A172 (cell line): ENCODE measurements around the gene NEK4. TPM values are rescaled to one million over a fixed set of nuclear protein-coding genes. Genes with fewer than 3 reads are reported as not detected.
A peak's percentile ranks its signal among the peaks of the same experiment; 100 is the strongest.

ENCODE experiments used
- DNase-seq: peaks from one replicate; pipeline ENCODE4 v3.0.0-alpha.2; 2015; ENCODE audit warnings: low spot score
- total RNA-seq: library from RNA; depleted of rRNA; stranded (reverse); fragments of >200 nt; shearing (Covaris generic); gene quantifications from 2 replicates; pipeline ENCODE4 v1.2.3, GENCODE V29; 2014; rRNA removed

The NEK4 gene
- total RNA-seq, 1 experiment from 2014 or later: 24.7 TPM

- peak; percentile 98 for DNase-seq
Observed at GRCh38 chr3:52670621-52671521, 99.9 kb downstream of the NEK4 start.

- no peak for DNase-seq
Observed at GRCh38 chr3:52663098-52663497, 107.6 kb downstream of the NEK4 start.

- DNase-seq: no peak
Observed at GRCh38 chr3:52660046-52660445, 110.7 kb downstream of the NEK4 start.

Other genes with a start within 250 kb of the NEK4 start
- gene NT5DC2, start 237.1 kb downstream of the NEK4 start, total RNA-seq: 65.6 and 92.3 TPM in 2 replicates
- gene UQCC5, start 234.3 kb downstream of the NEK4 start, total RNA-seq: 17.1 and 47.0 TPM in 2 replicates
- 47.6 and 53.4 TPM in 2 replicates for gene PBRM1, start 85.0 kb downstream of the NEK4 start, total RNA-seq
- 120 and 188 TPM in 2 replicates for gene GNL3, start 84.9 kb downstream of the NEK4 start, total RNA-seq
- 74.6 and 100 TPM in 2 replicates for gene GLT8D1, start 65.1 kb downstream of the NEK4 start, total RNA-seq
- gene SPCS1, start 64.8 kb downstream of the NEK4 start, total RNA-seq: 192 and 194 TPM in 2 replicates
- not detected in 2 replicates for gene ITIH1, start 6.7 kb upstream of the NEK4 start, total RNA-seq
- gene ITIH3, start 23.9 kb upstream of the NEK4 start, total RNA-seq: 2.2 and 3.1 TPM in 2 replicates
- gene ITIH4, start 59.7 kb upstream of the NEK4 start, total RNA-seq: 0.69 and 1.1 TPM in 2 replicates
- gene MUSTN1, start 64.1 kb upstream of the NEK4 start, total RNA-seq: 0.22 TPM in 1 of 2 replicates, not detected in the other
- 8.6 and 10.2 TPM in 2 replicates for gene STIMATE, start 126.6 kb upstream of the NEK4 start, total RNA-seq